ENCODE data around the gene IQCE. TPM values are rescaled to one million over a fixed set of nuclear protein-coding genes. Genes with fewer than 3 reads are reported as not detected.
A peak's percentile ranks its signal among the peaks of the same experiment; 100 is the strongest.

IQCE gene
- total RNA-seq, 4 donors from 2014 or later, result 6.6 to 14.3 (median 12.8) TPM

GRCh38 chr7:2525658-2526630 is 32.8 kb upstream of the IQCE start:
- DNase-seq (ENCODE audit: low spot score), result no peak
- no peak for ATAC-seq (ENCODE audit: low FRiP score)
- no peak for TF ChIP-seq CTCF (IDR thresholded peaks at IDR 0.05)

- ATAC-seq (ENCODE audit: low FRiP score) (no peak), DNase-seq (ENCODE audit: low spot score) (no peak)
- no peak for TF ChIP-seq CTCF (IDR thresholded peaks at IDR 0.05)
These were observed 31.9 kb upstream of the IQCE start for GRCh38 chr7:2526659-2527504.

GRCh38 chr7:2527505-2528467 is 31.0 kb upstream of the IQCE start:
- TF ChIP-seq CTCF (IDR thresholded peaks at IDR 0.05), result no peak
- no peak for ATAC-seq (ENCODE audit: low FRiP score)
- no peak for DNase-seq (ENCODE audit: low spot score)

- no peak for DNase-seq (ENCODE audit: low spot score)
- no peak for TF ChIP-seq CTCF (IDR thresholded peaks at IDR 0.05)
- ATAC-seq (ENCODE audit: low FRiP score), result no peak
These were observed 30.2 kb upstream of the IQCE start for GRCh38 chr7:2528481-2529095.

- DNase-seq (ENCODE audit: low spot score) (no peak), ATAC-seq (ENCODE audit: low FRiP score) (peak; percentile 23)
- TF ChIP-seq CTCF (IDR thresholded peaks at IDR 0.05), result no peak
These were observed 29.4 kb upstream of the IQCE start for GRCh38 chr7:2529161-2530070.

All from omental fat pad (tissue), 4 donors.